Inflammatory macrophage (primary cell): ENCODE data around the gene EEF1AKMT4.
A peak's percentile ranks its signal among the peaks of the same experiment; 100 is the strongest.
"Not testable (repeated sequence)": the region's sequence is repeated elsewhere in the genome, so short reads cannot be mapped to it uniquely, and the experiment has no call there.

Source experiments
- DNase-seq, 2 donors: peaks; one replicate each; pipeline ENCODE4 v3.0.0-alpha.2; 2020 to 2022

Gene EEF1AKMT4

DNA sequence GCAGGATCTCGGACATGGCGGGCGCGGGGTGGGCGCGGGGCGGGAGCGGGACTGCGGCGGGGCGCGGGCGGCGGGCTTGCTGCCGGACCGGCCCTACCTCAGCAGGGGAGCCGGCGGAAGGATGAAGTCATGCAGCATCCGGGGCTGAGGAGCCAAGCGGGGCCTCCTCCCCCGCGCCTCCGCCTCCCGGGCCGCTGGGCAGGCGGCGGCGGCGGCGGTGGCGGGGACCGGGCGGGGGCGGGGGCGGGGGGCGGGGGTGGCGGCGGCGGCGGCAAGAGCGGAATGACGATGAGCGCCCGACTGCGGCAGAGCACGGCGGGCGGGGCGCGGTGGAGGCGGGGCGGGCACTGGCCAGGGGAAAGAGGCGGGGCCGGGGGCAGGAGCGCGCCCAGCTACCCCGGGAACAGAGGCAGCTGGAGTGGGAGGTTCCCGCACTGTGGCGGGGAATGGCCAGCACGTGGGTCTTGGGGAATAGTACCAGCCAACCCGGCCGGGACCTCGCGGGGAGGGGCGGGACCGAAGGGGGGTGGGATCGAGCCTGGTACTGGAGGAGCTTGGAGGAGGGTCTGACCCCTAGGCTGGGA is 11.9 kb downstream of the EEF1AKMT4 start, which contains the start of gene CAMK2N2:
TSS of gene CAMK2N2 (minus strand) at position 284 of the 584 bp plus-strand sequence. CDS start at position 16, 268 bp downstream.
- DNase-seq: peak; percentile 3 to 18

DNA sequence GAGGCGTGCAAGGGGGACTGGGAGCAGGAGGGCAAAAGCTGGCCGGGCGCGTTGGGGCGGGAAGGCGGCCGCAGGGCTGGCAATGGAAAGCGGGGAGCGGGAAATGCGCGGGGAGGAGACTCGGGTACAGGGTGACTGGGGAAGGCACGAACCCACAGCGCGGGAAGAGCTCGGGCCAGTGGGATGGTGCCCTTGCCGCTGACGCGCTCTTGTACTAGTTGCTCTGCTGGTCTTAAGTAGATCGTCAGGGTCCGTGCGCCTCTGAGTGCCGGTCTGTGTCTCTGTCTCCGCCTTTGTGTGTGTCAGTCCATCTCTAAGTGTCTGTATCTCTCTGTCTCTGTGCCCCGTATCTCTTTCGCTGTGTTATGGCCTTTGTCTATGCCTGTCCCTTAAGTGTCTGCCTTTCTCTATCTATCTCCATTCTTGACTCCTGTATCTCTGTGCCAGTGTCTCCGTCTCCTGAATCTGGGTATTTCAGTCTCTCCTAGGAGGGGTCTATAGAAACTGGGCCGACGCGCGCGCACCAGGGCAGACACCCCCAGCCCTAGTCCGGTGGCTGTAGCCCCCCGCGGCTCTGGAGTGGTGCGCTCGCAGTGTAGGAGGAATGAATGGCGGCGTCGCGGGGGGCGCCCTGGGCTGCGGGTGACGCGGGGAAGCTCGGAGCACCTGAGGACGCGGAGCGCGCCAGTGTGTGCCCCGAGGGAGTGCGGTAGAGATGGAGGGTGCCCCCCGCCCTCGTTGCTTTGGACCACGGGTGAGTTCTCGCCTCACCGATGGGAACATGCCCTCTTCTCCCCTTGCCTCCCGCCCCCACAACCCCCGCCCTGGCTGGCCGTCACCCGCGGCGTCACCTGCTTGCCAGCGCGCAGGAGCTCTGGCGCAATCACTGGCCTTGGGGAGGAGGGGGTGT is 12.6 kb downstream of the EEF1AKMT4 start:
- peak in 1 of 2 donors; percentile 29 for DNase-seq

DNA sequence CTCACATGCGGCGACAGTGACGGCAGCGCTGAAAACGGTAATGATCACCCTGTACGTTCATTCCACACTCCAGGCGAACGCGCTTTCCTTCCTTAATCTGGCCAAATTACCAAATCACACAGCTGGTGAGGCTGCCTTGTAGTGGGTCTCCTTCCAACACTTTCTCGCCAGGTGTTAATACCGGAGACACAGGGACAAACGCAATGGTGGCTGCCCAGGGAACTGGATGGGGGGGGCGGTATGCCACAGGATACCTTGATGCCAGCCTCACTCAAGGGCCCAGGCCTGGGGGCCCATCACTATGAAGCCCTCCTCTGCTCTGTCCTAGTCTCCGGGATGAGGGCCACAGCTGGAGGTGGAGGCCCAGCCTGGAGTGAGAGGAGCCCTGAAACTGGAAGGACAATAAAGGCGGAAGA is 13.3 kb downstream of the EEF1AKMT4 start:
- no peak for DNase-seq

DNA sequence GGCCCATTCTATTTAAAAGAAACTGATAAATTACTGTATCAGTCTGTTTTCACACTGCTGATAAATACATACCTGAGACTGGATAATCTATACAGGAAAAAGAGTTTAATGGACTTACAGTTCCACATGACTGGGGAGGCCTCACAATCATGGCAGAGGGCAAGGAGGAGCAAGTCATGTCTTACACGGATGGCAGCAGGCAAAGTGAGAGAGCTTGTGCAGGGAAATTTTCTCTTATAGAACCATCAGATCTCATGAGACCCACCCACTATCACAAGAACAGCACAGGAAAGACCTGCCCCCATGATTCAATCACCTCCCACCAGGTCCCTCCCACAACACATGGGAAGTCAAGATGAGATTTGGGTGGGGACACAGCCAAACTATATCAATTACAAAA is 17.8 kb downstream of the EEF1AKMT4 start:
- not testable (repeated sequence) for DNase-seq

DNA sequence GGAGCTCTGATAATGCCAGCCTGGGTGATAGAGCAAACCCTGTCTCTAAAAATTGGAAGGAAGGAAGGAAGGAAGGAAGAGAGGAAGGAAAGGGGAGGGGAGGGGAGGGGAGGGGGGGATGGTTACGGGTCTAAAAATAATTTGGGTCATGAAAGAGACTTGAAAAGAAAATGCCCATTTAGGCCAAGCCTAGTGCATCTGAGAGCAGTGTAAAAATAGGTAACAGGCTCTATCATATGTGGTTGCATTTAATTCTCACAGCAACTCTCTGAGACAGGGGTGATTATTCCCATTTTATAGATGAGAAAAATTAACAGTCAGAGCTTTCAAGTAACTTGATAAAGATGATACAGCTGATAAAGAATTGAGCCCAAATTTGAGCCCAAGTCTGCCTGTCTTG is 22.8 kb downstream of the EEF1AKMT4 start:
- no peak for DNase-seq

DNA sequence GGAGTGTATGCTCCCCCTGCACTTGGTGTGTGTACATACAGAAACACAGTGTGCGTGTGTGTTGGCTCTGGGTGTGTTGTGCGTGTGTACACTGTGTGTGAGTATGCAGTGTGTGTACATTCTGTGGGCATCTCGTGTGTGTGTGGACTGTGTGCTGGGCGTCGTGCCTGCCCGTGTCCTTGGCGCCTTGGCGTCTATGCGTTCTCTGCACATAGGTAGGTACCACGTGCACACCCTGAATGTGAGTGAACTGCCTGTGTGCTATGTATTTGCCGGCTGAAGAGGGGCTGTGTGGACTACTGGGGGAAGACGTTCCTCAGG is 25.9 kb downstream of the EEF1AKMT4 start:
- no peak for DNase-seq

DNA sequence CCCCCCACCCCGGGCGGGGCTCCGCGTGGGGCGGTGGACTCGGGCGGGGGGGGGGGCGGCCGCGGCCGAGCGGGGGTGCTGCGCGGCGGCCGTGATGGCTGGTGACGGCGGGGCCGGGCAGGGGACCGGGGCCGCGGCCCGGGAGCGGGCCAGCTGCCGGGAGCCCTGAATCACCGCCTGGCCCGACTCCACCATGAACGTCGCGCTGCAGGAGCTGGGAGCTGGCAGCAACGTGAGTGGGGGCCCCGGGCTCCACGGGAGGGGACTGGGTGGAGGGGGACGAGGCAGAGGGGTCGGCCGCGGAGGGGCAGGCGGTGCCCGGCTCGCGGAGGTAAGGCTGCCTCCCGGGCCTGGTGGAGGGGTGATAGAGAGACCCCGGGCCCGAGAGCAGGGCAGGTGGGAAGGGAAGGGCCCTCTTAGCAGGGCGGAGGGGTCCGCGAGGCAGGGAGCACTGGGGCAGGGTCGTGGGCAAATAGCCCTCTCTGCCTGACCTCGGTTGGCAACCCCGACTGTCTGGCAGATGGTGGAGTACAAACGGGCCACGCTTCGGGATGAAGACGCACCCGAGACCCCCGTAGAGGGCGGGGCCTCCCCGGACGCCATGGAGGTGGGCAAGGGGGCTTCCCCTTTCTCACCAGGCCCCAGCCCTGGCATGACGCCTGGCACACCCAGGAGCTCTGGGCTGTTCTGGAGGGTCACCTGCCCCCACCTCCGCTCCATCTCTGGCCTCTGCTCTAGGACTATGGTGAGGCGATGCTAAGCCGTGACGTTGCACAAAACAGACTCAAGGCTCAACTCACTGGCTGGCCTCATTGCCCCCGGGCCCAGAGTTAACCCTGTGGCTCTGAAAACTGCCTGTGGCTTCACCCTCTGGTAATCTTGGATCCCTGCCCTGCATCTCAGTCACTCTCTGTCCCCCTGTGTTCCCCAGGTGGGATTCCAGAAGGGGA is 26.8 kb downstream of the EEF1AKMT4 start, which contains the start of gene ECE2:
TSS of gene ECE2 (plus strand) at position 62 of the 950 bp plus-strand sequence. CDS start at position 194, 132 bp downstream.
- DNase-seq: no peak

DNA sequence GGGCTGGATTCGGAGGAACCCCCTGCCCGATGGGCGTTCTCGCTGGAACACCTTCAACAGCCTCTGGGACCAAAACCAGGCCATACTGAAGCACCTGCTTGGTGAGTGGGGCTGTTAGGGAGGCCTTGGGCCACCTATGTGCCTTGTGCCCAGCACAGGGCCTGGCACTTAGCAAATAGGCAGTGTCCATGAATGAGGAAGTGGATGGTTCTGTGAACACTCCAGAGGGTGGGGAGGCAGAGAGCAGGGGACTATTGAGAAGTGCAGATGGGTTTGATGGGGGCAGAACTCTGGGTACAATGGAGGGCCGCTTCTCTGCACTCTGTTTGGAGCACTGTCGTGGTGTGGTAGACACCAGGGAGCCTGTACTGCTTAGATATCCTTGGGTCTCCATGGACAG is 27.9 kb downstream of the EEF1AKMT4 start:
- DNase-seq: no peak

DNA sequence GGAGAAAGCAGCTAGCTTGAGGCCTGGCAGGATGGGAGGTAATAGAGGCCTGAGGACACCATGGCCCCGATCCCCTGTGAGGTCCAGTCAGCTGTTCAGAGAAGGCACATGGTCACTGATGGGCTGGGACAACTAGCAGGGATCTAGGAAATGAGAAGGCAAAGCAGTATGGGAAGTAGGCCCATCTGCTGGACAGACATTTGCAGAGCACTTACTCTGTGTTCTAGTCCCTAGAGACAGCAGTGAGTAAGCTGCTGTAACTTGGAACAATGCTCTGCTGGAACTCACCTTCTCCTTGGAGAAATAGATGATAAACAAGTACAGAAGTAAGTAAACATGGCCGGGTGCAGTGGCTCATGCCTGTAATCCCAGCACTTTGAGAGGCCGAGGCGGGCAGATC is 33.5 kb downstream of the EEF1AKMT4 start:
- no peak for DNase-seq

DNA sequence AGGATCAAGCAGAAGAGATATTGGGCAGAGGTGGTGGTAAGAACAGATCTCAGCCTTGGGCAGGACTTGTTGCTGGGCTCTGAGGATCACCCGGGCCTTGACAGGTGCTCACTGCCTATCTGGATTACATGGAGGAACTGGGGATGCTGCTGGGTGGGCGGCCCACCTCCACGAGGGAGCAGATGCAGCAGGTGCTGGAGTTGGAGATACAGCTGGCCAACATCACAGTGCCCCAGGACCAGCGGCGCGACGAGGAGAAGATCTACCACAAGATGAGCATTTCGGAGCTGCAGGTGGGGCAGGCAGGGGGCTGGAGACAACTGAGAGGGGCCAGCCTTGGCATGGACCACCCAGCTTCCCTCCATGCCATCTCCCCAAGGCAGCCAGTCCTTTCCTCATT is 34.2 kb downstream of the EEF1AKMT4 start:
- no peak for DNase-seq

DNA sequence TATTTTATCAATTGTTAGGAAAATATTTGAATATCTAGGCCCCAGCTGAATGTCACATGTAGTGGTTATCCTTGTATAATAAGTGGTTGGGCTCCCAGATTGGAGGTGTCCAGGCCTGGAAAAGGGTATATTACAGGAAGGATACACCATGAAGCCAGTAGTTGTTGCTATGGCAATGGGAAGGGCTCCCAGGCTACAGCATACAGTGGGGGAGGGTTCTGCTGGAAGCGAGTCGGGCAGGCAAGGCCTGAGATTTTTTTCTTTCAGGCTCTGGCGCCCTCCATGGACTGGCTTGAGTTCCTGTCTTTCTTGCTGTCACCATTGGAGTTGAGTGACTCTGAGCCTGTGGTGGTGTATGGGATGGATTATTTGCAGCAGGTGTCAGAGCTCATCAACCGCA is 35.2 kb downstream of the EEF1AKMT4 start:
- DNase-seq: peak; percentile 9 to 39

DNA sequence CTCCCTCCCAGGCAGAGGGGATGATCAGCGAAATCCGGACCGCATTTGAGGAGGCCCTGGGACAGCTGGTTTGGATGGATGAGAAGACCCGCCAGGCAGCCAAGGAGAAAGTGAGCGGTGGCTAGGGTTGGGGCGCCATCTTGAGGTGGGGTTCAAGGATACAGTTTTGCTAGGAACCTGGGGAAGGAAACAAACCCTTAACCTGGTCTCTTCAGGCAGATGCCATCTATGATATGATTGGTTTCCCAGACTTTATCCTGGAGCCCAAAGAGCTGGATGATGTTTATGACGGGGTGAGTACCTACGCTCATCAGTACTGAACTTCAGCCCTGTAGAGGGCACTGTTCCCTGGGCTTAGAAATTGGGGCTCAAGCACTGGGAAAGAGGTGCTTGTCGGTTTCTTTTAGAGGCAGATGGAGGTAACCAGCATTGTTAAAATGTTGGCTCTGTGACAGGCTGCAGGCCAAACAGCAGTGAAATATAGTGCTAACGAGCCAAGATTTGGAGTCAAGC is 40.0 kb downstream of the EEF1AKMT4 start:
- DNase-seq: peak; percentile 36 to 37

DNA sequence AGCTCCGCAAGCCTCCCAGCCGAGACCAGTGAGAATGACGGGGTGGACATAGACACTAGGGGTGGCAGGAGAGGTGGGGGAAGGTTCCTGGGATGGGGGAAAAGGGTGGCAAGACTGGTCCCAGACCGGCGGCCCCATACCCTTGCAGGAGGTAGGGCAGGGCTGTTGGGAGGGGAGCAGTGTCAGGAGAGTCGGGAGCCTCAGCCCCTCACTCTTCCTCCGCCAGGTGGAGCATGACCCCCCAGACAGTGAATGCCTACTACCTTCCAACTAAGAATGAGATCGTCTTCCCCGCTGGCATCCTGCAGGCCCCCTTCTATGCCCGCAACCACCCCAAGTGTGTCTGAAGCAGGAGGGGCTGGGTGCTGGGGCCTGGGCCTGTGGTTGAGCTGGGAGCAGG is 40.9 kb downstream of the EEF1AKMT4 start:
- DNase-seq: no peak

DNA sequence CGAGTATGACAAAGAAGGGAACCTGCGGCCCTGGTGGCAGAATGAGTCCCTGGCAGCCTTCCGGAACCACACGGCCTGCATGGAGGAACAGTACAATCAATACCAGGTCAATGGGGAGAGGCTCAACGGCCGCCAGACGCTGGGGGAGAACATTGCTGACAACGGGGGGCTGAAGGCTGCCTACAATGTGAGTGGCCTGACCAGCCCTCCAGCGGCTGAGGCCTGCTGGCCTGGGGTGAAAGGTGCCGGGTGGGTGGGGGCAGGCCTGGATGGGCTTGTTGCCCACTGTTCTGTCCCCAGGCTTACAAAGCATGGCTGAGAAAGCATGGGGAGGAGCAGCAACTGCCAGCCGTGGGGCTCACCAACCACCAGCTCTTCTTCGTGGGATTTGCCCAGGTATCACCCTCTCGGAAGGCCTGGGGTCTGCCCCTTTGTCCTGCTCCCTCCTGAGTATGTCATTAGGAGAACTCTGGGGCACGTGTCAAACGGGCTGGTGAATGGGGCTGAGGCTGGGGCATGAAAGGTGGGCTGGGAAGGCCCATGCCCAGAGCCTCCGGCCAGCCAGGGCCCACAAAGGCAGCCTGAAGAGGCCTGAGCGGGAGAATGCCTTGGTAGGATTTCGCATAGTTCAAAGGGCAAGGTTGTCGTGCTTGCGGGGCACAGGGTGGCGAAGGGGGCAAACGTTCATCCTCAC is 41.7 kb downstream of the EEF1AKMT4 start:
- DNase-seq: no peak

DNA sequence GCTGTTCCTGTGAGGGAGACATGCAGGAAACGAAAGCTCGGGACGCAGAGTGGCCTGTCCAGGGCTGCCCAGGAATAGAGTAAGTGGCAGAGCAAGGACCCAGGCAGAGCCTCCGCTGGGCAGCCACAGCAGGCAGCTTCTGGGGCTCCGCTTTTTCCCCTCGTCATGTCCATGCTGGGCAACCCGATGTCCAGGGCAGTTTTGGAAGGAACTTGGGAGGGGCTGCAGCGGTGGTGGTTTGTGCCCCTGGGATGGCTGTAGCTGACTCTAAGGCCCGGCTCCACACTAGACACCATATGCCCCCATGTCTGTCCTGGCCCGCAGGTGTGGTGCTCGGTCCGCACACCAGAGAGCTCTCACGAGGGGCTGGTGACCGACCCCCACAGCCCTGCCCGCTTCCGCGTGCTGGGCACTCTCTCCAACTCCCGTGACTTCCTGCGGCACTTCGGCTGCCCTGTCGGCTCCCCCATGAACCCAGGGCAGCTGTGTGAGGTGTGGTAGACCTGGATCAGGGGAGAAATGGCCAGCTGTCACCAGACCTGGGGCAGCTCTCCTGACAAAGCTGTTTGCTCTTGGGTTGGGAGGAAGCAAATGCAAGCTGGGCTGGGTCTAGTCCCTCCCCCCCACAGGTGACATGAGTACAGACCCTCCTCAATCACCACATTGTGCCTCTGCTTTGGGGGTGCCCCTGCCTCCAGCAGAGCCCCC is 42.4 kb downstream of the EEF1AKMT4 start:
- no peak for DNase-seq

DNA sequence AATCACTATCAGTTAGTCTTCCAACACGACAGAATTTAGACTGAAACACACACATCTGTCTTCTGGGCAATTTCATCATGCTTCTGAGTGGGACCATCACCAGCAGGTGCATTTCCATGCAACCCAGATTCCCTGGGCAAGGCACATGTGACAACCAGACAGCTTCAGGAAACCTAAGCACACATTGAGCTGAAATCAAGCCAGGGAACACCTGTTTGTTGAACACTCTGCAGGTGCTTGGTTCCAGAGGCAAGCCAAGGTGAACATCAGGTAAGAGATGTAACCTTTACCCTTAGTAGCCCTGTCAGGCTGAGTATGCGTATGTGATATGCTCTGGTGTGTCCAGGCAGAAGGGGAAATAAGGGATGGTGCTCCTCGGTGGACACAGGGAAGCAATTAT is 46.3 kb downstream of the EEF1AKMT4 start:
- DNase-seq: no peak

DNA sequence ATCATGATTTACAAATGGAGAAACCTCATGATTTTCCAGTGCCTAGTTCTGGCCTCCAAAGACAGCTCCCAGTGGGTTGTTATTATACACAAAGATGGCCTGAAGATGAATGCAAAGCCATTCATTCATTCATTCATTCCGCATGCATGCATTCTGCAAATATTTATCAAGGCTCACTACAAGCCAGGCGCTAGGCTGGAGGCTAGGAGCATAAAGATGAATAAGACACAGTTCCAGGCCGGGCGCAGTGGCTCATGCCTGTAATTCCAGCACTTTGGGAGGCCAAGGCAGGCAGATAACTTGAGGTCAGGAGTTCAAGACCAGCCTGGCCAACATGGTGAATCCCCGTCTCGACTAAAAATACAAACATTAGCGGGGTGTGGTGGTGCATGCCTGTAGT is 47.1 kb downstream of the EEF1AKMT4 start:
- DNase-seq: no peak

DNA sequence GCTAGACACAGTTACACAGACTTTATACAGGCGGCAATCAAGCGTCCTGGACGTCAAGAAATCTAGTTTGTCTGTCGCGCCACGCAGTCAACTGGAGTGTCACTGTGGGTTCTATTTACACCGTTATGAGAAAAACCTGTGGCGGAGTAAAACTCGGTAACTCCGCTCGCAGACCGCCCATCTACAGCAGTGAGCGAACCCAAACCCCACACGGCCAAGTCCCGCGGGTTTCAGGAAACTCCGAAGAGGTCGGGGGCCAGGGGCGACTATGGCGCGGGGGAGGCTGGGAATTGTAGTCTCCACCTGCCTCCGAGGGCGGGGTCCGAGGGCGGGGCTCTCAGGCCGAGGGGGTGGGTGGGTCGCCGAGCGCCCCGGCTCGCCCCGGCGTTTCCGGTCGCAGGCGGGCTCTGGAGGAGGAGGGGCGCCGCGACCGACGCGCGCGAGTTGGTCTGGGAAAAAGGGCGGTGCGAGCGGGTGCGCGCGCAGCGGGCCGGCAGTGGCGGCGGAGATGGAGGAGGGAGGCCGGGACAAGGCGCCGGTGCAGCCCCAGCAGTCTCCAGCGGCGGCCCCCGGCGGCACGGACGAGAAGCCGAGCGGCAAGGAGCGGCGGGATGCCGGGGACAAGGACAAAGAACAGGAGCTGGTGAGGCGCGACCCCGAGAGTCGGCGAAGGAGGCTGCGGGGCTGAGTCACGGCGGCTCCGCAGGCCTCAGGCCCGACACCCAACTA is 49.5 kb downstream of the EEF1AKMT4 start, which contains the start of gene PSMD2:
TSS of gene PSMD2 (plus strand) at position 483 of the 729 bp plus-strand sequence. CDS start at position 509, 26 bp downstream.
- DNase-seq: peak; percentile 96 to 97

DNA sequence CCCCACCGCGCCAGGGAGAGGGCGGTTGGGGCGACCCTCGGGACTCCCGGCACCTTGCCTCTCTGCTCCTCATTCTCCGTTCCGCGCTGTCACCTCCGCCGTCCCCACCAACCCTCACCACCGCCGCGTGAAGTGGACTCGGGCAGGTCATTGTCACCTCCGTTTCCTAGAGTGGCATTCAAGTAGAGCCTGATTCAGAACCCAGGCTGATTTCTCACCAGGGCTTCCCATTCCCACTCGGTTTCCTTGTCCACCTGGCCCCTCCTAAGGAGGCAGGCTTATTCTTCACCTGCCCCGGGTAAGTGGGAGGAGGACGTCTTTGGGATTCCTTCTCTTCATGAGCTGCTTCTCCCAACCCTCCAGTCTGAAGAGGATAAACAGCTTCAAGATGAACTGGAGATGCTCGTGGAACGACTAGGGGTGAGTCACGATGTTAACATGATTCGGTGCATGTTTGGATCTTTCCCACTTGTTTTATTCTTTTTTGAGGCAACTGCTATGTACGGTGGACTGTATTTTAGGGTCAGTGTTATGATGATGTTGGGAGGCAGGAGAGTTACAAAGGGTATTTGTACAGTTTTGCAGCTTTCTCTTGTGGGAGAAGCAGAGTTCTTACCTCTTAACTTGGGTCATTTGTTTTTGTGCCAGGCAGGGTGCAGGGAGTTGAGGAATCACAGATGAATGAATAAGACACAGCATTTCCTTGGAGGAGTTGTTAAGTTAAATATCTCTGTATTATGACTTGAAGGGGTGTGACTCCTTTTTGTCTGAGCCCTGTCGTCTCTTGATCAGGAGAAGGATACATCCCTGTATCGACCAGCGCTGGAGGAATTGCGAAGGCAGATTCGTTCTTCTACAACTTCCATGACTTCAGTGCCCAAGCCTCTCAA is 50.3 kb downstream of the EEF1AKMT4 start:
- DNase-seq: no peak

DNA sequence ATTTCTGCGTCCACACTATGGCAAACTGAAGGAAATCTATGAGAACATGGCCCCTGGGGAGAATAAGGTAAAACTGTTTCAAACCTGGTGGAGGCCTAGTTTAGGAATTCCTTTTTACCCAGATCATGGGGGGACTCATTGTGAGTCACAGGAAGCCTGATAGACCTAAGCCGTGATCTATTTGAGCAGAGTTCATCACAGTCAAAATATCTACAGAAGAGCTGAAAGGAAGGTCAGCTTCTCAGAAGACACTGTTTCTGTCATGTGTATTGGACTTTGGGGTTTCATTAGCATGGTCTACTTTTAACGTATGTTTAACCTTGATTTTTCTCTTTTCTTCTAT is 50.9 kb downstream of the EEF1AKMT4 start:
- no peak for DNase-seq
